ENCODE results near the gene INO80D. TPM values are rescaled to one million over a fixed set of nuclear protein-coding genes. Genes with fewer than 3 reads are reported as not detected.

The INO80D gene
- total RNA-seq, 1 donor from 2014 or later, result 21.1 TPM

GRCh38 chr2:206096876-206097275 lies 10.9 kb upstream of the INO80D start:
- H3K36me3 ChIP-seq (ENCODE audit: insufficient read depth, low read length), result no peaks in the 10 kb centered on the region
- no peak for DNase-seq (ENCODE audit: low read depth)
- H3K4me3 ChIP-seq (ENCODE audit: insufficient read depth, low read depth, low read length), result no peak overlapping the region
- Mint-ChIP-seq H3K27ac (ENCODE audit: unreplicated experiment) (no peak overlapping the region), H3K27me3 (ENCODE audit: low read depth, unreplicated experiment) (no peaks in the 10 kb centered on the region), H3K36me3 (ENCODE audit: low read depth, unreplicated experiment) (no peaks in the 10 kb centered on the region), H3K4me1 (ENCODE audit: low read depth, unreplicated experiment) (no peaks in the 10 kb centered on the region), H3K4me3 (ENCODE audit: unreplicated experiment) (no peak overlapping the region), H3K9me3 (ENCODE audit: unreplicated experiment) (no peaks in the 10 kb centered on the region)
- no peak overlapping the region for H3K4me2 ChIP-seq (ENCODE audit: low read length)
- H3K4me1 ChIP-seq (ENCODE audit: insufficient read depth, low read length), result no peaks in the 10 kb centered on the region
- no peak overlapping the region for H3K9ac ChIP-seq (ENCODE audit: low read length)
- FAIRE-seq, result no peak
- H2AFZ ChIP-seq (ENCODE audit: low read depth, low read length), result no peak overlapping the region
- H3K27ac ChIP-seq (ENCODE audit: low read depth, low read length), result no peak overlapping the region
- H3K9me3 ChIP-seq (ENCODE audit: insufficient read depth, low read depth, low read length), result no peaks in the 10 kb centered on the region
- H4K20me1 ChIP-seq (ENCODE audit: insufficient read depth, low read length), result no peaks in the 10 kb centered on the region
- TF ChIP-seq CTCF (IDR thresholded peaks at IDR 0.05; ENCODE audit: insufficient read depth, low read depth, low read length) (no peak), EZH2 (IDR thresholded peaks at IDR 0.05; ENCODE audit: insufficient read depth, low read length) (no peak)
- H3K79me2 ChIP-seq (ENCODE audit: insufficient read depth, low read length), result no peaks in the 10 kb centered on the region
- no peaks in the 10 kb centered on the region for H3K27me3 ChIP-seq (ENCODE audit: insufficient read depth, low read length)

- H3K27ac ChIP-seq (ENCODE audit: low read depth, low read length), result no peak overlapping the region
- no peak for FAIRE-seq
- H2AFZ ChIP-seq (ENCODE audit: low read depth, low read length), result no peak overlapping the region
- H3K9ac ChIP-seq (ENCODE audit: low read length), result no peak overlapping the region
- DNase-seq (ENCODE audit: low read depth), result no peak
- Mint-ChIP-seq H3K36me3 (ENCODE audit: low read depth, unreplicated experiment) (no peaks in the 10 kb centered on the region), H3K9me3 (ENCODE audit: unreplicated experiment) (no peaks in the 10 kb centered on the region), H3K27me3 (ENCODE audit: low read depth, unreplicated experiment) (no peaks in the 10 kb centered on the region), H3K27ac (ENCODE audit: unreplicated experiment) (no peak overlapping the region), H3K4me1 (ENCODE audit: low read depth, unreplicated experiment) (no peaks in the 10 kb centered on the region), H3K4me3 (ENCODE audit: unreplicated experiment) (no peak overlapping the region)
- no peaks in the 10 kb centered on the region for H3K79me2 ChIP-seq (ENCODE audit: insufficient read depth, low read length)
- H3K9me3 ChIP-seq (ENCODE audit: insufficient read depth, low read depth, low read length), result no peaks in the 10 kb centered on the region
- H4K20me1 ChIP-seq (ENCODE audit: insufficient read depth, low read length), result no peaks in the 10 kb centered on the region
- H3K27me3 ChIP-seq (ENCODE audit: insufficient read depth, low read length), result no peaks in the 10 kb centered on the region
- TF ChIP-seq EZH2 (IDR thresholded peaks at IDR 0.05; ENCODE audit: insufficient read depth, low read length) (no peak), CTCF (IDR thresholded peaks at IDR 0.05; ENCODE audit: insufficient read depth, low read depth, low read length) (no peak)
- no peaks in the 10 kb centered on the region for H3K4me1 ChIP-seq (ENCODE audit: insufficient read depth, low read length)
- no peak overlapping the region for H3K4me2 ChIP-seq (ENCODE audit: low read length)
- no peak overlapping the region for H3K4me3 ChIP-seq (ENCODE audit: insufficient read depth, low read depth, low read length)
- no peaks in the 10 kb centered on the region for H3K36me3 ChIP-seq (ENCODE audit: insufficient read depth, low read length)
These were observed 9.8 kb upstream of the INO80D start for GRCh38 chr2:206095536-206096332.

DNA sequence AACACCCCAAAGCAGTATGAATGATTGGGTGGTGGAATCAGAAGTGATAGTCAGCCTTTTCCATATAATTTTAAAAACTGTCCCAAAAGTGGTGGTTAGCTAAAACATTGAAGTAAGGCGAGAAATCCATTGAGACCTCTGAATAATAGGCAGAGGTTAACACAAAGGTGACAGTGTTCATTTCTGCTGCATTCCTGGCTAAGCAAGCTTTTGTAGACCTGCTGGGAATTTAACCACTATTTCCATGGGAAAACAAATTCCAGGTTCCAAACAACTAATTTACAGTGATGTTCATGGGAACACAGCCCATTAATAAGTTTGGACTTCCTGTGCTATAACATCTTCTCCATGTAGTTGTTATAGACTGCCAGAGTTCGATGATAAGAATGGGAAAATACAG lies 6.3 kb upstream of the INO80D start:
- H3K27ac Mint-ChIP-seq (ENCODE audit: unreplicated experiment), result no peak overlapping the region
- Histone ChIP-seq H3K27ac (ENCODE audit: low read depth, low read length) (no peak overlapping the region), H3K4me1 (ENCODE audit: insufficient read depth, low read length) (peaks cover under 1% of the 10 kb centered on the region), H3K36me3 (ENCODE audit: insufficient read depth, low read length) (peaks cover 2% of the 10 kb centered on the region), H3K79me2 (ENCODE audit: insufficient read depth, low read length) (peaks cover 22% of the 10 kb centered on the region), H2AFZ (ENCODE audit: low read depth, low read length) (no peak overlapping the region), H3K27me3 (ENCODE audit: insufficient read depth, low read length) (no peaks in the 10 kb centered on the region), H3K4me3 (ENCODE audit: insufficient read depth, low read depth, low read length) (no peak overlapping the region), H4K20me1 (ENCODE audit: insufficient read depth, low read length) (no peaks in the 10 kb centered on the region), H3K9me3 (ENCODE audit: insufficient read depth, low read depth, low read length) (no peaks in the 10 kb centered on the region), H3K9ac (ENCODE audit: low read length) (no peak overlapping the region), H3K4me2 (ENCODE audit: low read length) (no peak overlapping the region)
- H3K27me3 Mint-ChIP-seq (ENCODE audit: low read depth, unreplicated experiment), result no peaks in the 10 kb centered on the region
- DNase-seq (ENCODE audit: low read depth) (no peak), FAIRE-seq (no peak)
- H3K9me3 Mint-ChIP-seq (ENCODE audit: unreplicated experiment), result no peaks in the 10 kb centered on the region
- H3K4me1 Mint-ChIP-seq (ENCODE audit: low read depth, unreplicated experiment), result no peaks in the 10 kb centered on the region
- TF ChIP-seq EZH2 (IDR thresholded peaks at IDR 0.05; ENCODE audit: insufficient read depth, low read length), result no peak
- no peak for TF ChIP-seq CTCF (IDR thresholded peaks at IDR 0.05; ENCODE audit: insufficient read depth, low read depth, low read length)
- peaks cover 3% of the 10 kb centered on the region for H3K36me3 Mint-ChIP-seq (ENCODE audit: low read depth, unreplicated experiment)
- no peak overlapping the region for H3K4me3 Mint-ChIP-seq (ENCODE audit: unreplicated experiment)

All from astrocyte (in vitro differentiated cells and primary cell).